K562 (cell line): Measurements from ENCODE around the gene SNX14. TPM values are rescaled to one million over a fixed set of nuclear protein-coding genes. Genes with fewer than 3 reads are reported as not detected.

Experiments
- ATAC-seq: fragments of 200-7000 bp; cut with Tn5 transposase; 3 replicates; pipeline ENCODE4 v1.9.1; 2020; ENCODE audit warnings: moderate library complexity
- BruUV-seq: library from RNA; stranded (reverse); fragments of 400-500 nt; replicated peaks from 2 replicates; lab custom pipeline; 2021; lab: Mats Ljungman, UMichigan
- CTCF ChIA-PET: fragments of 300-600 bp; formaldehyde crosslinking; extraction: SDS; loops from one replicate; lab custom pipeline; 2021; ENCODE audit warnings: low intra/inter-chr PET ratio; lab: Yijun Ruan, JAX
- POLR2A ChIA-PET: fragments of 300-600, 350-650 bp; sonication (Branson Sonifier 250); formaldehyde crosslinking; extraction: SDS; loops from one replicate; lab custom pipeline; 2021; ENCODE audit warnings: antibody characterized with exemption, inconsistent platforms; lab: Yijun Ruan, JAX
- DNase-seq, 4 experiments: peaks; one replicate each; pipeline versions ENCODE4 v3.0.0 to v3.0.0-alpha.2; 2011 to 2018; ENCODE audit warnings: low spot score in 3 of 4, mixed read lengths in 3 of 4; ENCODE audit errors: extremely low read depth in 1 of 4
- FAIRE-seq: peaks from 2 replicates; lab custom pipeline; 2011; peaks lifted over from hg19 to GRCh38; lab: Jason Lieb, UNC
- H2AFZ ChIP-seq: 2 replicates; pipeline ENCODE4 v1.6.0; 2011; ENCODE audit warnings: low read depth, low read length, control low read depth, inconsistent platforms
- H3K27ac ChIP-seq: fragments of 200-600 bp; 3 replicates; pipeline ENCODE4 v1.8.0; 2011; ENCODE audit warnings: low read depth, mild to moderate bottlenecking, control low read depth, inconsistent platforms, low read length, moderate library complexity, mixed read lengths; ENCODE audit errors: extremely low read depth
- H3K27me3 ChIP-seq, 2 experiments: fragments of 300-600 bp in 1 of 2; 2 replicates in 1 of 2; 3 replicates in 1 of 2; pipeline versions ENCODE4 v1.6.0 to v1.8.0; 2011; ENCODE audit warnings: inconsistent platforms in 2 of 2, low read length in 2 of 2, mild to moderate bottlenecking in 1 of 2, mixed read lengths in 1 of 2, moderate library complexity in 1 of 2; ENCODE audit not compliant: control insufficient read depth in 2 of 2, insufficient read depth in 2 of 2
- H3K36me3 ChIP-seq: fragments of 300-600 bp; 3 replicates; pipeline ENCODE4 v1.8.0; 2011; ENCODE audit warnings: mild to moderate bottlenecking, low read length, inconsistent platforms; ENCODE audit not compliant: control insufficient read depth, insufficient read depth
- H3K4me1 ChIP-seq, 2 experiments: fragments of 200-600 bp in 1 of 2; replicated peaks in 1 of 2; 2 replicates in 1 of 2; 3 replicates in 1 of 2; pipeline versions ENCODE4 v1.5.1 to v1.8.0; 2011; ENCODE audit warnings: inconsistent platforms in 2 of 2, low read length in 2 of 2, mild to moderate bottlenecking in 1 of 2, mixed read lengths in 1 of 2, moderate library complexity in 1 of 2; ENCODE audit not compliant: control insufficient read depth in 2 of 2, insufficient read depth in 2 of 2
- H3K4me2 ChIP-seq: 2 replicates; pipeline ENCODE4 v1.6.1; 2011; ENCODE audit warnings: low read length, control low read depth, inconsistent platforms, mixed read lengths; ENCODE audit not compliant: insufficient read depth
- H3K4me3 ChIP-seq: fragments of 200-600 bp; sonication (generic), shearing (Covaris generic); 2 replicates; pipeline ENCODE4 v1.5.1; 2016; ENCODE audit warnings: control low read depth, inconsistent platforms
- H3K79me2 ChIP-seq: fragments of 200-600 bp; 3 replicates; pipeline ENCODE4 v1.8.0; 2011; ENCODE audit warnings: low read length, inconsistent platforms; ENCODE audit not compliant: control insufficient read depth, insufficient read depth
- H3K9ac ChIP-seq, 2 experiments: 2 replicates each; pipeline versions ENCODE4 v1.6.0 to v1.6.1; 2011; ENCODE audit warnings: low read depth in 2 of 2, low read length in 2 of 2, control low read depth in 1 of 2, inconsistent platforms in 1 of 2, mild to moderate bottlenecking in 1 of 2, mixed read lengths in 1 of 2; ENCODE audit not compliant: insufficient read depth in 1 of 2
- H3K9me1 ChIP-seq: one replicate; pipeline ENCODE4 v1.6.0; 2011; ENCODE audit warnings: inconsistent platforms, mild to moderate bottlenecking, low read length, moderate library complexity; ENCODE audit not compliant: control insufficient read depth, insufficient read depth
- H3K9me3 ChIP-seq: replicated peaks from 2 replicates; pipeline ENCODE4 v1.5.1; 2011; ENCODE audit warnings: low read depth, low read length, inconsistent platforms; ENCODE audit not compliant: control insufficient read depth, insufficient read depth
- H4K20me1 ChIP-seq: replicated peaks from 2 replicates; pipeline ENCODE4 v1.6.1; 2011; ENCODE audit warnings: low read length, inconsistent platforms, mixed read lengths; ENCODE audit not compliant: control insufficient read depth, insufficient read depth
- BRF2 ChIP-seq: IDR thresholded peaks from 3 replicates; pipeline ENCODE4 v1.6.1; 2011; ENCODE audit warnings: borderline replicate concordance, mild to moderate bottlenecking; ENCODE audit not compliant: insufficient read length, insufficient read depth
- CAMTA2 ChIP-seq: fragments of 250-450 bp; sonication (Bioruptor Pico); conservative IDR thresholded peaks from 2 replicates; pipeline ENCODE4 v1.5.1; 2022
- CBX5 ChIP-seq: IDR thresholded peaks from 2 replicates; pipeline ENCODE4 v1.6.1; 2014; ENCODE audit warnings: low read depth, borderline replicate concordance
- CREB3L1 ChIP-seq: fragments of 450-650 bp; IDR thresholded peaks from 2 replicates; pipeline ENCODE4 v1.6.1; 2014; ENCODE audit warnings: low read depth, mild to moderate bottlenecking, moderate library complexity, borderline replicate concordance
- EP400 ChIP-seq: fragments of 450-650 bp; IDR thresholded peaks from 2 replicates; pipeline ENCODE4 v1.6.1; 2017; ENCODE audit warnings: antibody characterized with exemption, mild to moderate bottlenecking, moderate library complexity
- ETS2 ChIP-seq: IDR thresholded peaks from 2 replicates; pipeline ENCODE4 v1.6.1; 2016; ENCODE audit warnings: borderline replicate concordance, missing genetic modification characterization, mild to moderate bottlenecking, moderate library complexity, missing compliant biosample characterization; ENCODE audit not compliant: poor library complexity, severe bottlenecking
- EZH2 ChIP-seq: IDR thresholded peaks from 2 replicates; pipeline ENCODE4 v1.6.1; 2012; ENCODE audit warnings: low read depth, mild to moderate bottlenecking, inconsistent platforms, low read length, borderline replicate concordance
- FOXA3 ChIP-seq, 2 experiments: fragments of 450-650 bp in 1 of 2; sonication (generic) in 1 of 2; formaldehyde crosslinking; IDR thresholded peaks in 1 of 2; conservative IDR thresholded peaks in 1 of 2; 2 replicates each; pipeline versions ENCODE4 v1.4.0 to v1.8.0; 2020 to 2022; ENCODE audit warnings: mild to moderate bottlenecking in 2 of 2, missing genetic modification reagents in 1 of 2
- LEF1 ChIP-seq: fragments of 450-650 bp; IDR thresholded peaks from 2 replicates; pipeline ENCODE4 v1.6.1; 2016; ENCODE audit warnings: mild to moderate bottlenecking
- MLLT1 ChIP-seq, 2 experiments: fragments of 450-650 bp; IDR thresholded peaks; 2 replicates each; pipeline ENCODE4 v1.6.1; 2016
- PPARD ChIP-seq: fragments of 250-450 bp; sonication (Bioruptor Pico); IDR thresholded peaks from 2 replicates; pipeline ENCODE4 v1.8.0; 2022; ENCODE audit warnings: inconsistent platforms, mild to moderate bottlenecking, moderate library complexity
- PTRF ChIP-seq: fragments of 450-650 bp; IDR thresholded peaks from 2 replicates; pipeline ENCODE4 v1.6.1; 2016; ENCODE audit warnings: mild to moderate bottlenecking, missing genetic modification characterization, missing compliant biosample characterization
- PYGO2 ChIP-seq: fragments of 450-650 bp; IDR thresholded peaks from 2 replicates; pipeline ENCODE4 v1.6.1; 2016; ENCODE audit warnings: mild to moderate bottlenecking, missing genetic modification characterization, moderate library complexity, missing compliant biosample characterization
- SMARCB1 ChIP-seq: IDR thresholded peaks from 2 replicates; pipeline ENCODE4 v1.6.1; 2011; ENCODE audit warnings: improper control_type of control experiment, low read depth; ENCODE audit not compliant: insufficient read length
- SNAPC5 ChIP-seq: fragments of 250-450 bp; sonication (Bioruptor Pico); IDR thresholded peaks from 2 replicates; pipeline ENCODE4 v1.8.0; 2021; ENCODE audit warnings: moderate library complexity, mild to moderate bottlenecking, inconsistent platforms
- ZNF695 ChIP-seq: fragments of 450-650 bp; formaldehyde crosslinking; IDR thresholded peaks from 2 replicates; pipeline ENCODE4 v1.4.0; 2020; ENCODE audit warnings: mild to moderate bottlenecking, moderate library complexity
- ZNF79 ChIP-seq: fragments of 250-450 bp; sonication (Bioruptor Pico); IDR thresholded peaks from 2 replicates; pipeline ENCODE4 v1.4.0; 2020; ENCODE audit warnings: low read depth, mild to moderate bottlenecking, moderate library complexity
- WGBS: fragments of 100-300 bp; shearing (Covaris generic); methylation state at CpG from one replicate; pipeline ENCODE4 v1.1.6; 2016; ENCODE audit warnings: low coverage, mixed read lengths; ENCODE audit not compliant: insufficient coverage; ENCODE audit errors: missing lambda C conversion rate; 5-methylcytosine and 5-hydroxymethylcytosine counted together
- in situ Hi-C: fragments of 300-500 bp; cut with MboI; formaldehyde crosslinking; loops from 4 replicates; pipeline ENCODE4 v1.15.0; 2018; ENCODE audit warnings: inconsistent platforms, mixed read lengths
- intact Hi-C: fragments of 100-400 bp; cut with micrococcal nuclease; formaldehyde crosslinking; loops from 2 replicates; pipeline ENCODE4 v1.14.2; 2022
- polyA plus RNA-seq, 8 experiments: library from polyadenylated mRNA; depleted of rRNA in 4 of 8; stranded (reverse) in 5 of 8; unstranded in 3 of 8; fragments of >200 nt; fragmentation: Nextera tagmentation in 2 of 8; fragmentation: Illumina TruSeq in 1 of 8; extraction: Ambion mirVana in 2 of 8; extraction: Trizol in 1 of 8; gene quantifications; 2 replicates each; pipeline versions ENCODE4 v1.2.1 to v1.2.3, GENCODE V29; 2011 to 2014; ENCODE audit warnings: inconsistent platforms in 1 of 8, missing spikeins in 1 of 8
- total RNA-seq, 7 experiments: library from RNA; depleted of rRNA in 6 of 7; stranded (reverse); fragments of >200 nt in 6 of 7; fragmentation: Illumina TruSeq in 2 of 7; extraction: Trizol in 2 of 7; gene quantifications; 2 replicates each; pipeline versions ENCODE4 v1.2.1 to v1.2.3, GENCODE V29; 2011 to 2021; ENCODE audit warnings: low replicate concordance in 1 of 7

Gene SNX14
- total and polyA plus RNA-seq, 9 of the 15 experiments (the other 6 are each of a cell fraction or from before 2014, with no cell fraction given) = 46.5 to 140 (median 71.2) TPM

GRCh38 chr6:85462673-85463072 is 131.0 kb downstream of the SNX14 start:
- H3K36me3 ChIP-seq = no peaks in the 10 kb centered on the region
- POLR2A ChIA-PET = no interaction called here
- H4K20me1 ChIP-seq = no peaks in the 10 kb centered on the region
- WGBS = 3% methylated on average over 2 of the region's 2 CpGs
- no peaks in the 10 kb centered on the region for H3K9me3 ChIP-seq
- intact Hi-C loops (no loop called here), in situ Hi-C loops (no loop called here)
- H3K4me2 ChIP-seq = no peak overlapping the region
- FAIRE-seq = no peak
- BruUV-seq = no TSS peak
- no peak overlapping the region for H2AFZ ChIP-seq
- H3K9ac ChIP-seq = no peak overlapping the region
- H3K9me1 ChIP-seq = no peaks in the 10 kb centered on the region
- H3K4me3 ChIP-seq = no peak overlapping the region
- CTCF ChIA-PET = no interaction called here
- peaks cover 2 to 4% of the 10 kb centered on the region in 2 experiments; a peak in 1 of 5 replicates for H3K27me3 ChIP-seq
- no peak for ATAC-seq
- no peak for DNase-seq
- no peaks in the 10 kb centered on the region for H3K79me2 ChIP-seq
- H3K27ac ChIP-seq = no peak overlapping the region
- no peaks in the 10 kb centered on the region for H3K4me1 ChIP-seq
- TF ChIP-seq LEF1 (no peak), FOXA3 (CRISPR knock-in tag; conservative IDR thresholded peaks at IDR 0.05 in 1 of 2, IDR thresholded peaks at IDR 0.05 in 1 of 2) (no peak), ETS2 (tag) (no peak), BRF2 (no peak), PTRF (tag) (no peak), SMARCB1 (no peak), PPARD (CRISPR knock-in tag) (no peak), CREB3L1 (no peak), ZNF79 (CRISPR knock-in tag) (no peak), SNAPC5 (CRISPR knock-in tag) (no peak), EZH2 (no peak), CBX5 (no peak), ZNF695 (CRISPR knock-in tag) (no peak), EP400 (no peak), PYGO2 (tag) (no peak), MLLT1 (IDR thresholded peaks at IDR 0.05) (no peak), CAMTA2 (no peak)
